Stimulated activated CD4-positive, alpha-beta T cell treated with anti-CD3 and anti-CD28 coated beads, TNF-alpha, amount 100 ng/mL, for 1 hour (primary cell): Measurements from ENCODE around the gene MAN1A1.

Experiments
- DNase-seq, 3 donors: peaks; one replicate each; pipeline ENCODE4 v3.0.0-alpha.2; 2020; ENCODE audit warnings: low read depth in 3 of 3, low spot score in 1 of 3

MAN1A1 gene

GRCh38 chr6:119273272-119274196 is 76.0 kb downstream of the MAN1A1 start:
- no peak for DNase-seq

- no peak for DNase-seq
Observed at GRCh38 chr6:119270545-119270944, 79.0 kb downstream of the MAN1A1 start.

- DNase-seq: no peak
Observed at GRCh38 chr6:119269266-119270103, 80.1 kb downstream of the MAN1A1 start.

GRCh38 chr6:119267126-119267905 is 82.2 kb downstream of the MAN1A1 start:
- DNase-seq: no peak

- DNase-seq: no peak
Observed at GRCh38 chr6:119264854-119265397, 84.6 kb downstream of the MAN1A1 start.

- no peak for DNase-seq
Observed at GRCh38 chr6:119262612-119263011, 86.9 kb downstream of the MAN1A1 start.

GRCh38 chr6:119261944-119262284 is 87.6 kb downstream of the MAN1A1 start:
- no peak for DNase-seq

- DNase-seq: no peak
Observed at GRCh38 chr6:119259027-119259426, 90.5 kb downstream of the MAN1A1 start.

GRCh38 chr6:119257726-119258125 is 91.8 kb downstream of the MAN1A1 start:
- DNase-seq: no peak

- no peak for DNase-seq
Observed at GRCh38 chr6:119256978-119257462, 92.5 kb downstream of the MAN1A1 start.

GRCh38 chr6:119256392-119256791 is 93.2 kb downstream of the MAN1A1 start:
- no peak for DNase-seq

- DNase-seq: no peak
Observed at GRCh38 chr6:119255492-119255891, 94.1 kb downstream of the MAN1A1 start.

GRCh38 chr6:119250036-119250435 is 99.5 kb downstream of the MAN1A1 start:
- DNase-seq: no peak

- DNase-seq: no peak
Observed at GRCh38 chr6:119249319-119249718, 100.2 kb downstream of the MAN1A1 start.

- DNase-seq: no peak
Observed at GRCh38 chr6:119247504-119247903, 102.1 kb downstream of the MAN1A1 start.

- DNase-seq: no peak
Observed at GRCh38 chr6:119243657-119244056, 105.9 kb downstream of the MAN1A1 start.

GRCh38 chr6:119243037-119243436 is 106.5 kb downstream of the MAN1A1 start:
- no peak for DNase-seq

GRCh38 chr6:119241540-119242309 is 107.8 kb downstream of the MAN1A1 start:
- DNase-seq: no peak

GRCh38 chr6:119241111-119241465 is 108.5 kb downstream of the MAN1A1 start:
- DNase-seq: no peak
